ENCODE data around the gene CUEDC2.

The CUEDC2 gene

GRCh38 chr10:102394079-102394800 is 38.1 kb downstream of the CUEDC2 start:
- H3K4me3 ChIP-seq (ENCODE audit: low read depth, low read length) = peak overlapping the region; percentile 64
- in situ Hi-C loops (cut with HindIII; ENCODE audit: low sequenced_read_pairs) = no loop called here
- TF ChIP-seq CTCF (IDR thresholded peaks at IDR 0.05; ENCODE audit: low read depth, low read length) = no peak
- peak; percentile 93 for DNase-seq (ENCODE audit: low read depth, low spot score)

GRCh38 chr10:102393411-102394078 is 38.8 kb downstream of the CUEDC2 start:
- DNase-seq (ENCODE audit: low read depth, low spot score) = no peak
- H3K4me3 ChIP-seq (ENCODE audit: low read depth, low read length) = peak overlapping the region; percentile 64
- in situ Hi-C loops (cut with HindIII; ENCODE audit: low sequenced_read_pairs) = no loop called here
- TF ChIP-seq CTCF (IDR thresholded peaks at IDR 0.05; ENCODE audit: low read depth, low read length) = peak; percentile 91

GRCh38 chr10:102392306-102392705 is 40.1 kb downstream of the CUEDC2 start:
- in situ Hi-C loops (cut with HindIII; ENCODE audit: low sequenced_read_pairs) = no loop called here
- TF ChIP-seq CTCF (IDR thresholded peaks at IDR 0.05; ENCODE audit: low read depth, low read length) = no peak
- no peak for DNase-seq (ENCODE audit: low read depth, low spot score)
- H3K4me3 ChIP-seq (ENCODE audit: low read depth, low read length) = no peak overlapping the region

GRCh38 chr10:102389894-102390293 is 42.5 kb downstream of the CUEDC2 start:
- in situ Hi-C loops (cut with HindIII; ENCODE audit: low sequenced_read_pairs) = no loop called here

GRCh38 chr10:102384606-102385429 is 47.6 kb downstream of the CUEDC2 start:
- in situ Hi-C loops (cut with HindIII; ENCODE audit: low sequenced_read_pairs) = no loop called here
- no peak overlapping the region for H3K4me3 ChIP-seq (ENCODE audit: low read depth, low read length)
- no peak for TF ChIP-seq CTCF (IDR thresholded peaks at IDR 0.05; ENCODE audit: low read depth, low read length)
- no peak for DNase-seq (ENCODE audit: low read depth, low spot score)

More at GRCh38 chr10:102389894-102390293, 42.5 kb downstream of the CUEDC2 start:
- TF ChIP-seq CTCF (IDR thresholded peaks at IDR 0.05; ENCODE audit: low read depth, low read length) = no peak
- no peak overlapping the region for H3K4me3 ChIP-seq (ENCODE audit: low read depth, low read length)
- no peak for DNase-seq (ENCODE audit: low read depth, low spot score)

GRCh38 chr10:102384053-102384452 is 48.3 kb downstream of the CUEDC2 start:
- DNase-seq (ENCODE audit: low read depth, low spot score) = no peak
- peak; percentile 33 for TF ChIP-seq CTCF (IDR thresholded peaks at IDR 0.05; ENCODE audit: low read depth, low read length)
- in situ Hi-C loops (cut with HindIII; ENCODE audit: low sequenced_read_pairs) = no loop called here
- no peak overlapping the region for H3K4me3 ChIP-seq (ENCODE audit: low read depth, low read length)
